ENCODE measurements around the gene TMOD3.

DNA sequence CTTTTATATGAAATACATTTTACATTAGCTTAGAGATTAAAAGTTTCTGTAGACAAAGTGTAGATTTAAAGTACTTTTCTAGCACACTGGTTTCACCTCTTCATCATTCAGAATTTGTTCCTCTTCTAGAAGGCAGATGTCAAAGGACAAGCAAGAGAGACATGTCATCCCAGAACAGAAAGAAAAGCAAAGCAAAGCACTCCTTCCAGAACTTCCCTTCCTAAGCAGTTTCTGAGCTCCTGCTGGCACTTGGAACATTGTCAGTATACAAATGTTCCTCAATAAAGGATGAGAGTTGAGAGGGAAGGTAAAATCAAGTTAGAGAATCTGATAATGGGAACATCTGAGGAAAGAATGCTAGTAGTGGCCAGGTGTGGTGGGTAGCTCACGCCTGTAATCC lies 26.2 kb downstream of the TMOD3 start:
- TF ChIP-seq FOSL1 (IDR thresholded peaks at IDR 0.05; ENCODE audit: insufficient read depth, low read depth, low read length) (no peak), POLR2A (IDR thresholded peaks at IDR 0.05; ENCODE audit: control extremely low read depth in 1 of 2, low read depth in 2 of 2, low read length in 2 of 2) (no peak), EP300 (IDR thresholded peaks at IDR 0.05; ENCODE audit: borderline replicate concordance in 1 of 2, low read depth in 2 of 2, low read length in 2 of 2) (no peak), JUND (IDR thresholded peaks at IDR 0.05; ENCODE audit: low read length) (no peak), SP1 (IDR thresholded peaks at IDR 0.05; ENCODE audit: low read depth, low read length) (no peak), SUZ12 (IDR thresholded peaks at IDR 0.05; ENCODE audit: low read length) (no peak), TAF7 (optimal IDR thresholded peaks at IDR 0.05; ENCODE audit: borderline replicate concordance, low read depth, low read length) (no peak), BRCA1 (IDR thresholded peaks at IDR 0.05; ENCODE audit: low read depth, low read length) (no peak), CEBPB (IDR thresholded peaks at IDR 0.05; ENCODE audit: low read depth, low read length) (no peak)
- TF ChIP-seq, protein P1, sequence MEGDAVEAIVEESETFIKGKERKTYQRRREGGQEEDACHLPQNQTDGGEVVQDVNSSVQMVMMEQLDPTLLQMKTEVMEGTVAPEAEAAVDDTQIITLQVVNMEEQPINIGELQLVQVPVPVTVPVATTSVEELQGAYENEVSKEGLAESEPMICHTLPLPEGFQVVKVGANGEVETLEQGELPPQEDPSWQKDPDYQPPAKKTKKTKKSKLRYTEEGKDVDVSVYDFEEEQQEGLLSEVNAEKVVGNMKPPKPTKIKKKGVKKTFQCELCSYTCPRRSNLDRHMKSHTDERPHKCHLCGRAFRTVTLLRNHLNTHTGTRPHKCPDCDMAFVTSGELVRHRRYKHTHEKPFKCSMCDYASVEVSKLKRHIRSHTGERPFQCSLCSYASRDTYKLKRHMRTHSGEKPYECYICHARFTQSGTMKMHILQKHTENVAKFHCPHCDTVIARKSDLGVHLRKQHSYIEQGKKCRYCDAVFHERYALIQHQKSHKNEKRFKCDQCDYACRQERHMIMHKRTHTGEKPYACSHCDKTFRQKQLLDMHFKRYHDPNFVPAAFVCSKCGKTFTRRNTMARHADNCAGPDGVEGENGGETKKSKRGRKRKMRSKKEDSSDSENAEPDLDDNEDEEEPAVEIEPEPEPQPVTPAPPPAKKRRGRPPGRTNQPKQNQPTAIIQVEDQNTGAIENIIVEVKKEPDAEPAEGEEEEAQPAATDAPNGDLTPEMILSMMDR (IDR thresholded peaks at IDR 0.05; ENCODE audit: control extremely low read depth in 1 of 3, insufficient read depth in 1 of 3, low read depth in 1 of 3, low read length in 3 of 3) = no peak
- TF ChIP-seq, protein P2, sequence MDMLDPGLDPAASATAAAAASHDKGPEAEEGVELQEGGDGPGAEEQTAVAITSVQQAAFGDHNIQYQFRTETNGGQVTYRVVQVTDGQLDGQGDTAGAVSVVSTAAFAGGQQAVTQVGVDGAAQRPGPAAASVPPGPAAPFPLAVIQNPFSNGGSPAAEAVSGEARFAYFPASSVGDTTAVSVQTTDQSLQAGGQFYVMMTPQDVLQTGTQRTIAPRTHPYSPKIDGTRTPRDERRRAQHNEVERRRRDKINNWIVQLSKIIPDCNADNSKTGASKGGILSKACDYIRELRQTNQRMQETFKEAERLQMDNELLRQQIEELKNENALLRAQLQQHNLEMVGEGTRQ (IDR thresholded peaks at IDR 0.05; ENCODE audit: low read length) = no peak
- TF ChIP-seq, protein P3, sequence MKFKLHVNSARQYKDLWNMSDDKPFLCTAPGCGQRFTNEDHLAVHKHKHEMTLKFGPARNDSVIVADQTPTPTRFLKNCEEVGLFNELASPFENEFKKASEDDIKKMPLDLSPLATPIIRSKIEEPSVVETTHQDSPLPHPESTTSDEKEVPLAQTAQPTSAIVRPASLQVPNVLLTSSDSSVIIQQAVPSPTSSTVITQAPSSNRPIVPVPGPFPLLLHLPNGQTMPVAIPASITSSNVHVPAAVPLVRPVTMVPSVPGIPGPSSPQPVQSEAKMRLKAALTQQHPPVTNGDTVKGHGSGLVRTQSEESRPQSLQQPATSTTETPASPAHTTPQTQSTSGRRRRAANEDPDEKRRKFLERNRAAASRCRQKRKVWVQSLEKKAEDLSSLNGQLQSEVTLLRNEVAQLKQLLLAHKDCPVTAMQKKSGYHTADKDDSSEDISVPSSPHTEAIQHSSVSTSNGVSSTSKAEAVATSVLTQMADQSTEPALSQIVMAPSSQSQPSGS (IDR thresholded peaks at IDR 0.05; ENCODE audit: low read length) = no peak
